ENCODE measurements around the gene INSRR. TPM values are rescaled to one million over a fixed set of nuclear protein-coding genes. Genes with fewer than 3 reads are reported as not detected.

The INSRR gene
- total RNA-seq, 4 donors from 2014 or later, result not detected

DNA sequence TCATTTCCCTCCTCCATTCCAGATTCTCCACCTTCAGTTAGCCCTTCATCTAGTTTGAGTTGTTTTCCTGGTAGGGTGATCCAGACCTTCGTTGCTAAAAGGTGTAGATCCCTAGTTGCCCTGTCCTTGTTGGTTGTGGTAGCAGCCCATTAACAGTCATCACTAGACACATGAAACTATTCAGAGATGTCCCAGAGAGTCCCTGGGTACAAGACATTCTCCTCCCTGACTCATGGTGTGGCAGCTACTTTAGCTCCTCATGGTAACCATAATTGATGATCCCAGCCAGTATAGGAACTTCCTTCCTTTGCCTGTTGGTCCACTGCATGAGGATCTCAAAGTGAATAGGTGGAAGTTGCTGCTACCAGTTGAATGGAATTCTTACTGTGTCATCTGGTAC lies 36.2 kb downstream of the INSRR start:
- Histone ChIP-seq H3K27ac (no peak overlapping the region), H3K27me3 (no peaks in the 10 kb centered on the region), H3K4me1 (no peaks in the 10 kb centered on the region), H3K36me3 (no peaks in the 10 kb centered on the region), H3K9me3 (no peaks in the 10 kb centered on the region), H3K4me3 (replicated peaks in 1 of 3) (no peak overlapping the region)
- DNase-seq, result no peak
- no peak for TF ChIP-seq CTCF (IDR thresholded peaks at IDR 0.05)
- no peak for TF ChIP-seq POLR2A (IDR thresholded peaks at IDR 0.05)
- intact Hi-C loops (cut with DNase I), result no loop called here
- WGBS, 2 donors, result 74 to 89% methylated on average over 1 of the region's 1 CpG

GRCh38 chr1:156821801-156822200 lies 37.1 kb downstream of the INSRR start:
- intact Hi-C loops (cut with DNase I), result no loop called here
- no peaks in the 10 kb centered on the region for H3K27me3 ChIP-seq
- no peaks in the 10 kb centered on the region for H3K36me3 ChIP-seq
- no peaks in the 10 kb centered on the region for H3K9me3 ChIP-seq
- 62 to 67% methylated on average over 4 of the region's 4 CpGs for WGBS, 2 donors
- DNase-seq, result no peak
- H3K4me1 ChIP-seq, result no peaks in the 10 kb centered on the region
- TF ChIP-seq CTCF (IDR thresholded peaks at IDR 0.05), result no peak
- TF ChIP-seq POLR2A (IDR thresholded peaks at IDR 0.05), result no peak
- no peak overlapping the region for H3K4me3 ChIP-seq (replicated peaks in 1 of 3)
- no peak overlapping the region for H3K27ac ChIP-seq

GRCh38 chr1:156816561-156817328 lies 42.2 kb downstream of the INSRR start, which contains the start of gene SH2D2A:
Gene SH2D2A, minus strand, starts transcription at chr1:156816848. Its CDS starts 140 bp downstream, at chr1:156816708.
- Histone ChIP-seq H3K27me3 (no peaks in the 10 kb centered on the region), H3K9me3 (no peaks in the 10 kb centered on the region), H3K4me1 (peaks cover 10 to 21% of the 10 kb centered on the region in 2 donors), H3K36me3 (no peaks in the 10 kb centered on the region), H3K4me3 (replicated peaks in 1 of 3) (no peak within 1 kb of the TSS), H3K27ac (peak within 1 kb of the TSS in 2 of 3 donors; percentile 23 to 55)
- TF ChIP-seq POLR2A (IDR thresholded peaks at IDR 0.05), result no peak
- TF ChIP-seq CTCF (IDR thresholded peaks at IDR 0.05), result no peak
- peak; percentile 26 to 45 for DNase-seq
- 53 to 62% methylated on average over 10 of the region's 10 CpGs for WGBS, 2 donors
- intact Hi-C loops (cut with DNase I), result no loop called here

DNA sequence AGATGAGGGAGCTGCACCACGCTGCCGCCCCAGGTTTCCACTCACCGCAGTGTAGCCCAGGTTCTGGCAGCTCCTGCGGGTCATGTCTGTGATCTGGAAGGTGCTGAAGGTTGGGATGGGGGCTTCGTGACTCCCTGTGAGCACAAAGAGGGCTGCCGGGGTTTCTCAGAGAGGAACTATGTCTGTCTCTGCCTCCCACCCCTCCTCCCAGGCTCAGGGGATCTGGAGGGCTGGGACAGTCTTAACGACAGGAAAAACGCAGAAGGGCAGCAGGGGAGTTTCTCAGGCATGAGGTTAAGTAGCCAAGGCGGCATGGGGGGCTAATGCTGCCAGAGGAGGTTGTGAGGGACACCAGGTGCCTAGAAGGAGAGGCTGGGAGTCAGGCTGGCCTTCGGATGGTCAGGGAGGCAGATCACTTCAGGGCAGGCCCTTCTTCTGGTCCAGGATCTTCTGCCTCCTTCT lies 42.9 kb downstream of the INSRR start:
- Histone ChIP-seq H3K36me3 (no peaks in the 10 kb centered on the region), H3K9me3 (no peaks in the 10 kb centered on the region), H3K27ac (peak overlapping the region in 2 of 3 donors; percentile 23 to 55), H3K4me3 (replicated peaks in 1 of 3) (no peak overlapping the region), H3K27me3 (no peaks in the 10 kb centered on the region), H3K4me1 (peaks cover 10 to 21% of the 10 kb centered on the region in 2 donors)
- intact Hi-C loops (cut with DNase I), result no loop called here
- 68 to 72% methylated on average over 6 to 10 of the region's 10 CpGs for WGBS, 2 donors
- no peak for TF ChIP-seq CTCF (IDR thresholded peaks at IDR 0.05)
- TF ChIP-seq POLR2A (IDR thresholded peaks at IDR 0.05), result no peak
- no peak for DNase-seq

DNA sequence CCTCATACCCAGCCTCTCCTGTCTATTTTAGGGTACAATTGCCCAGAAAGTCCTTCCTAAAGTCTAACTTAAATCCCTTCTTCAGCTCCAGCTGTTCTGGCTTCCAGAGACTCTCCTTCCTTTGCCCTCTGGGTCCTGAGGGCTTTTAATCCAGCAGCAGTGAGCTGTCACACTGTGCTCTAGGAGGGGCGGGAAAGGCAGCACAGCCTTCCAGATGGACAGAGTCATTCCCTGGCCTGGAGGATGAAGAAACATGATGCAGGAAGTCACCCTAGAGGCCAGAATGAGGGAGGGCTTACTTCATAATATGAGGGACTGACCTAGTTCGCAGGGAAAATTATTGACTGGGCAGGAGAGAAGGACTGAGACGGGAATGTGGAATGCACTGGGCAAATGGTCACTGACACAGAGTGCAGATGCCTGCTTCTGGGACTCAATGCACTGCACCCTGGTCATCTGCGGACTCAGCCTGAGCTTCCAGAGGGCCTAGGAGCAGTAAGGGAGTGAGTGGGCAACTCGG lies 43.5 kb downstream of the INSRR start:
- peaks cover 10 to 21% of the 10 kb centered on the region in 2 donors for H3K4me1 ChIP-seq
- no peaks in the 10 kb centered on the region for H3K9me3 ChIP-seq
- H3K27ac ChIP-seq, result peak overlapping the region in 2 of 3 donors; percentile 23 to 45
- H3K36me3 ChIP-seq, result no peaks in the 10 kb centered on the region
- intact Hi-C loops (cut with DNase I), result no loop called here
- no peak overlapping the region for H3K4me3 ChIP-seq (replicated peaks in 1 of 3)
- H3K27me3 ChIP-seq, result no peaks in the 10 kb centered on the region
- DNase-seq, result no peak
- no peak for TF ChIP-seq POLR2A (IDR thresholded peaks at IDR 0.05)
- TF ChIP-seq CTCF (IDR thresholded peaks at IDR 0.05), result no peak
- 54 to 66% methylated on average over 5 of the region's 5 CpGs for WGBS, 2 donors

Measured in thyroid gland (tissue), 4 donors.